ENCODE results near the gene JSRP1.

GRCh38 chr19:2268480-2268830, 12.2 kb upstream of the JSRP1 start:
- TF ChIP-seq CTCF (conservative IDR thresholded peaks at IDR 0.05; ENCODE audit: low read length) (no peak), EZH2phosphoT487 (IDR thresholded peaks at IDR 0.05; ENCODE audit: borderline replicate concordance, low read depth, low read length) (no peak)
